Stimulated activated CD4-positive, alpha-beta T cell treated with anti-CD3 and anti-CD28 coated beads, Interleukin-2, amount 100 ng/mL, for 4 hours (primary cell): Measurements from ENCODE around the gene CCDC60.
"Not testable (repeated sequence)": the region's sequence is repeated elsewhere in the genome, so short reads cannot be mapped to it uniquely, and the experiment has no call there.

ENCODE experiments used
- DNase-seq: peaks from one replicate; pipeline ENCODE4 v3.0.0-alpha.2; 2020; ENCODE audit warnings: low read depth

Gene CCDC60

DNA sequence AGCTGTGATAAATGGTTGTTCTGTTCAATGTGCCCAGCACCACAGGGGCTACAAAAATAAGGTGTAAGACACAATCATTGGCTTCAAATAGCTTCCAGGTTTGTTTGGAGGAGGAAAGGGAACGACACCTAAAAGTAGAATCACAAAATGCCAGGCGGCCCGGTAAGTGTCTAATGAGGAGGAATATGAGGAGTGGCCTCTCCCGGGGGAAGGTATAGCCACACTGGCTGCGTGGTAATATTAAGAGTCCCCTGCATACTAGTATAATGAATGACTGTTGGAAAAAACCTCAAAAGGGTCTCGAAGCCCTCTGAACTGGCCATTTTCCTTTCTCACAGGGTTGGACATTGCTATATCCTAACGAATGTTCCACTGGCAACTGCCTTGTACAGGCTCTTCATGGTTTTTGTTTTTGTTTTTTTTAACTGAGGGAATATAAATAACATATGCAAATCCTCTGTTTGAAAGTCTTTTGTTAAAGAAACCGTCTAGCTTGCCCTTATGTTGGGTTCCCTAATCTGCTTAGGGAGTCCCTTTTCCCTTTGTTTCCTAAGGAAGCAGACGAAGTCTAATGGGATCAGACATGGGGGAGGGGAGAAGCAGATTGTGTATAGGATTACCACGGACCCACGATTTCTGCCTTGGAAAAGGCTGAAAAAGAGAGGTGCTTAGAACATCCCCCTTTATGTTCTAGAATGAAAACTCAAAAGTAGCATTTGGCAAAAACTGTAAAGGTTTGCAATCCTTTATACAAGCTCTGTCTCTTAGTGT is 4.2 kb downstream of the CCDC60 start:
- no peak for DNase-seq

DNA sequence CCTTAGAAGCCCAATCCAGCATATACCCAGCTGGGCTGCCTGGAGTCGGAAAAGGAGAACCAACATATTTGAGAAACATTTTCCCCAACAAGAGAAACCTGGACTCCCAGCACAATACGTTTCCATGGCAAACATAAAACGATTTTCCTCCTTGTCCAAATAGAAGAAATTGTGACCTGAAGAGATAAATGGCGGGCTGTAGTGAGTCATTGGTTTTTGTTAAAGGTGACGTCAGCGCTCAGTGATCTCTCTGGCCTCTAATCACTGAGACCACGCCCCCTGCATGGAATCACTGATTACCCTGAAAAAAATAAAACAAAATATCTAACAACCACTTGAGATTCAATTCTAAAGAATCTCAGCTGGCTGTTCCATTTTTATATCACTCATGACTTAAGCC is 6.0 kb downstream of the CCDC60 start:
- DNase-seq = no peak

DNA sequence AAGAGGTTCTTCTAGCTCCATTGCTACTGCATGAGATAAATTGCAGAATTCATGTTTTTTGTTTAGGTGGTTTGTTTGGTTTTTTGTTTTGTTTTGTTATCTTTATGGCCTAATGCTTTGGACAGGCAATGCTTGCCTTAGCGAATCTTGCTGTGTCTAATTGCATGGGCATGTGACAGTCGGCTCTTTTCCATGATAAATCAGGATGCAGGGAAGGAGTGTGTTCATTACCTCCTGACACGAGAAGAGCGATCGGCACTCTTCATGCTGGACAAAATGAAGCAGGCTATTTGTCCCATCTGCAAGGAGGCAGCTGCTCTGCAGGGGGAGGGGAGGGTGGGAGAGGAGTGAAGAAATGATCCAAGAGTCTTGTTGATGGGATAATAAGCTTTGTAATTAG is 6.5 kb downstream of the CCDC60 start:
- no peak for DNase-seq

DNA sequence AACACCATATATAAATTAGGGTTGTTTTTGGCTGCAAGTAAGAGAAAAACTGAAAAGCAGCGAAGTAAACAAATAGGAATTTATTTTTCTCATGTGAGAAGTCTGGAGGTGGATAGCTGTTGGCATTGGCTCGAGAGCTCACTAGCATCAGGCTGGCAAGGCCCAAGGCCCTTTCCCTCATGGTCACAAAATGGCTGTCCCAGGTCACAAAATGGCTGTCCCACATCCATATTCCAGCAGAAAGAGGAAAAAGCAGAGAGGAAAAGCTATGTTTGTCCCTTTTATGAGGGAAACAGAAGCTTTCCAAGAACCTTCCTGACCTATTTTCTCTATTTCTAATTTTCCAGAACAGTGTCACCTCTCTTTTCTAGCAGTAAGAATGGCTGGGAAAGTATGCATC is 7.5 kb downstream of the CCDC60 start:
- DNase-seq = no peak

DNA sequence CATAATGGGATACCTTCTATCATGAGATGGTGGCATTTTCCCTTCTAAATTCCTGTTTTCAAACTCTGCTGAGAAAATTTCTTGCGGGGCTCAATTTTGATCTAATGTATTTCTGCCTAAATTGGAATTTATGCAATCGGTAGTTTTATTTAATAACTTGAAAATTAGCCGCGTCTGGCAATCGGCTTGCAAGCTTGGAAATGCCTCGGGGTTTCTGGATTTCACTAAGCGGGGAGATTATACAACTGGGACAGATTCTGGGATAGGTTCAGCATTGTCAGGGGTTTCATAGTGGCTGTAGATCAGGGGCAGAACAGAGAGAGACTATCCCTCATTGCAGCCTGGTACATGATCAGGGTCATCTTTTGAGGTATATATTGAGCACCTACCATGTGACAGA is 8.6 kb downstream of the CCDC60 start:
- DNase-seq = no peak

DNA sequence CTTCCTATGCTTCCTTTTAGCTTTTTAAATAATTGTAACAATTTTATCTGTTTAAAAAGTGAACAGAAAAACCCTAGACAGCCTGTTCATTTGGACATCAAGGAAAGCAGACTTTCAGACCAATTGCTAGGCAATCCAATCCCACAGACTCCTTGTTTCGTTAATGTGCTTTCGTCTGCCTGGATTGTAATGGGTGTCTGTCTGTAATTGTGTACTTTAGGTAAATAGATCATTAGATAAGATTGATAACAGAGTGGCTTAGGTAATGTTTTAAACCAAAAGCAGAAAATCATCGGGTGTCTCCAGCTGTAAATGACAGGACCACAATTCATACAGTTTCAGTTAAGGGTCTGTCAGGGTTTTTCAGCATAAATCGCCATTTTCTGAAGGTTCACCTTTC is 19.6 kb downstream of the CCDC60 start:
- no peak for DNase-seq

DNA sequence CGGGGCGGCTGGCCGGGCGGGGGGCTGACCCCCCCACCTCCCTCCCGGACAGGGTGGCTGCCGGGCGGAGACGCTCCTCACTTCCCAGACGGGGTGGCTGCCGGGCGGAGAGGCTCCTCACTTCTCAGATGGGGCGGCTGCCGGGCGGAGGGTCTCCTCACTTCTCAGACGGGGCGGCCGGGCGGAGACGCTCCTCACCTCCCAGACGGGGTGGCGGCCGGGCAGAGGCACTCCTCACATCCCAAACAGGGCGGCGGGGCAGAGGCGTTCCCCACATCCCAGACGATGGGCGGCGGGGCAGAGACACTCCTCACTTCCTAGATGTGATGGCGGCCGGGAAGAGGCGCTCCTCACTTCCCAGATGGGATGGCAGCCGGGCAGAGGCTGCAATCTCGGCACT is 25.8 kb downstream of the CCDC60 start:
- DNase-seq = not testable (repeated sequence)

DNA sequence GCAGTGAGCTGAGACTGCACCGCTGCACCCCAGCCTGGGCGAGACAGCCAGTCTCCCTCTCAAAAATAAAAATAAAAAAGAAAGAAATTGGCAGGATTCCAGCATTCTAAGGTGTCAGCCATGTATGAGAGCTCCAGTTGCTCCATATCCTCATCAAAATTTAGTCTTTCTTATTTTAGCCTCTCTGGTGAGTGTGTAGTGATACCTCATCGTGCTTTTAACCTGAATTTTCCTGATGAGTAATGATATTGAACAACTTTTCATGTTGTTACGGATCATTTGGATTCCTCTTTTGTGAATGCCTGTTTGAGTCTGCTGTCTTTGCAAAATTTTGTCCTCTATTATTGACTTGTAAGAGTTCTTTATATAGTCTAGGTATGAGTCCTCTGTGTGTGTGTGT is 28.5 kb downstream of the CCDC60 start:
- no peak for DNase-seq

DNA sequence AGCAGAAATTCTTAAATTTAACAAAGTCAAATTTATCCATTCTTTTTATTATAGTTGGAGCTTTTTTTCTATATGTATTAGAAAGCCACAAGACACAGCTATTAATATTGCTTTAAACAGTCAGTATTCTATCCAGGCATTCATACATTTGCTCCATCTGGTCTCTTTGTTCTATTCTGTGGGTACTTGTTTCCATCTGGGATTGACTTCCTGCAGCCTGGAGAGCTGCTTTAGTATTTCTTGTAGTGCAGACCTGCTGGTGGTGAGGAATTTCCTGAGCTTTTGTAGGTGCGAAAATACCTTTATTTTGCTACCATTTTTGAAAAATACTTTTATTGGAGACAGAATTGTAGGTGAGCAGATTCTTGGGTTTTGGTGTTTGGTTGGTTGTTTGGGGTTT is 29.0 kb downstream of the CCDC60 start:
- no peak for DNase-seq

DNA sequence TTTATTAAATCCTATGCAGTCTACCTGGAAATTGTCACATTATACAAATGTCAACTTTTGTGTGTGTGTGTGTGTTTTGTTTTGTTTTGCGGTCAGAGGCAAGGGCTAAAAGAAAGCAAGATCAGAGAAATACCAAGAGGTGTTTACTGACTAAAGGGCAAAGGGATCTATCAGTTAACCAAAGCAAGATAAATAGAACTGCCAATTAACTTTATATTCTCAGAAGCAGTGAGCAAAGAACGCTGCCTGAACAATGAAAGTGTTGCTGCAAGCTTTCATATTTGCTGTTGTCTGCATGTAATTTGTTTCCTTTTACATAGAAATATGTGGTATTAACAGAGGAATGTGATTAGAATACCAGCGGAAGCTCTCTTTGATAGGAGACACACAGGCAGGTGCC is 30.9 kb downstream of the CCDC60 start:
- DNase-seq = no peak

DNA sequence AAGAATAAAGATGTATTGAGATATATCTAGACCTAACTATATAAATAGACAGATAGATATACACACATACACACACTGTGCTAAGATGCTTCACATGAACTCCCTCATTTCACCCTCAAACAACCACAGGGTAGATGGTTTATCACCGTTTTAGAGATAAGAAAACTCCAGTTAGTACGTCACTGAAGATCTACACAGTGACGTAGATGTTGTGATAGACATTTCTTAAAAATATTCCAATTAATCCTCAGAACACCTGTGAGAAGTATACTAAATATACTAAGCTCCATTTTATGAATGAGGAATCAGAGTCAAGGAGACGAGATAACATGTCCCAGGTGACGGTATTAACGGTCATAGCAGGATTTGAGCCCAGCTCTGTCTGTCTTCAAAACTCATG is 31.5 kb downstream of the CCDC60 start:
- no peak for DNase-seq

DNA sequence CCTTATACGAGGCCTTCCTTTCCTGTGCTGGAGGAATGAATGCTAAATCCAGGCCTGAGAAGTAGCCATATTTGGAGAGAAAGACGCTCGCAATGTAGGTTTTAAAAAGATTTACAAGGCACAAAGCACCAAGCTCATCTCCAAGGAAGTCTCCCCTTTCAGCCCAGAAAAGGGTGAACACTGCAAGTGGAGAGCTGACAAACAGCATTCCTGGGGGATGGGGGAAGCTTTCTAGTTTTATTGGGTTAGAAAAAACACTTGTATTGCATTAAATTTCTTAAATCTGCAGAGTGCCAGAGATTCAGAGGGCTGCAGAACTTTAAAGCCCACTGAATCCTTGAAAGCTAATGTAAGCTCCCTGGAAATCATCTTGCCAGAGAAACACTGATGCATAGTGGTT is 34.6 kb downstream of the CCDC60 start:
- no peak for DNase-seq

DNA sequence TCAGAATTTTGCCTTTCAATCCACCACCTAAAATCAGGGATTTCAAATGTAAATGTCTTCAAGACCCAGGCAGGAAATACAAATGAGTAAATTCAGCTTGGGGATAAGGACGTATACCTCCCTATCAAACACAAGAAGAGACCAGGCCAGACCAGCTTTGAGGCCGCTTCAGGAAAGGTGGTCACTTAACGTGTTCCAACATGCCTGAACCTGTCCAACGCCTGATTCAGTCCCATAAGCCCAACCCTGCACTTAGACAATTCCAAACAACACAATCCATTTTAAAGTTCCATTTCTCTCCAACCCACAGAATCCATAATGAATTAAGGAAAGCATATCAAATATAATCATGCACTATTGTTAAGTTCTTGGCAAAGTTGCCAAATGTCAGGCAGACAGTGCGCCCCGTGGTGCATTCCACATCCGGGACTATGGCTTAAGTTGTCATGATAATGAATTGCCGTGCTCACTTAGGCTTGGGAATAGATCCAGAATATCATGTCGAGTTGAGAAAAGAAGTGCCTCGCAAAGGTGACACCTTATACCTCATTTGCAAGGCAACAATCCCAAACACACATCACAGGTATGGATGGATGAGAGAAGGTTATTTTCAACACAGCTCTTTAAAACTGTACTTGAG is 35.5 kb downstream of the CCDC60 start:
- no peak for DNase-seq

DNA sequence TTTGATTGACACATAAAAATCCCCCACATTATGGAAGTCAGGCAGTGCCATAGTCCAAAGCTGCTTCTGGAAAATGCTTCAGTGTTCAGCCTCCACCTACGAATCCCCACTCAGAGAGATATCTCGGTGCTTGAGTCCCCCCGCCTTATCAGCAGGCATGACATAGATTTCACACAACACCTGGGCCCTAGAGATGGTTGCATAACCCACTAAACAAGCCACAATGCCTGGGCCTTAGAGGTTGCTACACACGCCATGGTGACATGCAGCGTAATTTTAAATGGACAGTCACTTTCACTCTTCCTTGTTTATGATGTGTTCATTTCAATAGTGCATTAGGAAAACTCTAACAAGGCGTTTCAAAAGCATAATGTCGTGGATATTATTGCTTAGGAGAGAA is 38.0 kb downstream of the CCDC60 start:
- no peak for DNase-seq

DNA sequence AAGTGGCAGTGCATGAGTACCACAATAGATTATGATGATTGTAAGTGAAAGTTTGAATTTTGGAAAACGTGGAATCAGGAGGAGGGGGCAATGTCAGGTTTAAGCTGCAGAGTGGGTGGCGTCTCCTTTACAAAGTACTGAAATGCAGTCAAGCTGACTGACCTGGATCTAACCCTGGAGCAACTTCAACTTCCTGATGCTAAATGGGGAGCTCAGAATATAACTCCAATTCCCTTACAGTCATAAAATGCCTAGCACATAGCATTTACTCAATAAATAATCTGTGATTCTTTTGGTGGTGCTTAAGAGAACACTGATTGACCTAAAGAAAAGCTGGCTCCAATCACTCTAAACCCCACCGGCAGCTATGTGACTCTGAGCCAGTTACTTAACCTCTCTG is 38.5 kb downstream of the CCDC60 start:
- DNase-seq = no peak

DNA sequence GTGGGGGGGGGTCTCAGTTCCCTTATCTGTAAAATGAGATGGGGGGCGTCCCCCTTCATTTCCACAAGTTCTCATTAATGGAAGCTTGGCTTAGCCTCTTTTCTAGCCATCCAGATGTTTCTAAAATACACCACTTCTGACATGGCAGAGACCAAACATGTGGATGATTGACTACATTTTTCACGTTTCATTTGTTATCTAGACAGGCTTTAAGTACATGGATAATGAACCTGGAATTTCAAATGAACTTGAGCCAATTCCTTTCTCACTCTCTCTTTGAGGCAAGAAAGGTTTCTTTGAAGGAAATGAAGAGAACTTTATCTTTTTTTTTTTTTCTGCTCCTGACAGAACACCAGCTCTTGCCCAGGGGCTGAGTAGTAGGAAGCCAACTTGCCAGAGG is 39.1 kb downstream of the CCDC60 start:
- no peak for DNase-seq

DNA sequence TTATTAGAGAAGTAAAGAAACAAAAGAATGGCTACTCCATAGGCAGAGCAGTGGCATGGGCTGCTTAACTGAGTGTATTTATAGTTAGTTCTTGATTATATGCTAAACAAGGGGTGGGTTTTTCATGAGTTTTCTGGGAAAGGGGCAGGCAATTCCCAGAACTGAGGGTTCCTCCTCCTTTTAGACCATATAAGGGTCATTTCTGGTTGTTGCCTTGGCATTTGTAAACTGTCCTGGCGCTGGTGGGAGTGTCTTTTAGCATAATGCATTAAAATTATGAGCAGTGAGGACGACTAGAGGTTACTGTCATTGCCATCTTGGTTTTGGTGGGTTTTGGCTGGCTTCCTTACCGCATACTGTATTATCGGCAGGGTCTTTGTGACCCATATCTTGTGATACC is 40.1 kb downstream of the CCDC60 start:
- no peak for DNase-seq

DNA sequence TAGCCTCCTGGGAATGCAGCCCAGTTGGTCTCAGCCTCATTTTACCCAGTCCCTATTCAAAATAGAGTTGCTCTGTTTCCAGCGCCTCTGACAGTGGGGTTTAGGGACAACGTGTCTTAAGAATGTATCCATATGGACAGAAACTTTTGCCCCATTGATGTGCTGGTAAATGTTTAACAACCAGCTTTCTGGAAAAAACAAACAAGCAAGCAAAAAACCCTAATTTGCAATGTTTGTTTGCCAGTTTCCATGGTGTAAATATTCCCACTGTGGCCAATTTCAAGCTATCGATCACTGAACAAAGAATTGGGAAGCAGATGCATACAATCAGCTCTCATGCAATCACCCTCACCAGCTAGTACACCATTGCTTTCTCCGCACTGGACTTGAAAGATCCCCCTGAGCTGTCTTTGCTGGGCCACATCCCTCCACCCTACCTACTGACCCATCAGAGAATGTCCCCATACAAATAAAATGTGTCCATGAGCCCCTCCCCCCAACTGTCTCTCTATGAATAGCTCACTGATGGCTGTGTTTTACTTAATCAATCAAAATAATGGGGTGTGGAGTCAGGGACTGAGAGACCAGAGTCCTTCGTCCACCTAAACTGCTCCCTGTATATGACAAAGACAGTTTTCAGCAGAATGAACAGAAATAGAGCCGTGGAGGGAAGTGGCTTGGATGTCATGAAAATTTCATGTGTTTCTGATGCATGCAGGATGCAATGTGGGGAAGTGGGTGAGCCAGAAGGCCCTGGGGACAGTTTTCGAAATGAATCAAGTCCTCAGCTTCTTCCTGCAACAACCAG is 40.8 kb downstream of the CCDC60 start:
- DNase-seq = no peak

DNA sequence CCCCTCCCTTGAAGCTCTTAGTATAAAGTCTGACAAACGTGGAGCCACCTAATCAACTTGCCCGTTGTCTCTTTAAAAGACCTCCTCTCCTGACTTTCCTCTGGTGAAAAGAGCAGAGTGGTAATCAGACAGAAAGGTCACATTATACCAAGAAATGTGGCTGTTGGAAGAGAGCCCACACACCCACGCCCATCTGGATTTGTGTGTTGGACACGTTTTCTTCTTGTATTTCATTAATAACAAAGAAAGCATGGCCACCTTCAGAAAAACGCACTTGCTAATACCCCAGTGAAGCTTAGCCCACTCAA is 41.3 kb downstream of the CCDC60 start:
- DNase-seq = no peak

DNA sequence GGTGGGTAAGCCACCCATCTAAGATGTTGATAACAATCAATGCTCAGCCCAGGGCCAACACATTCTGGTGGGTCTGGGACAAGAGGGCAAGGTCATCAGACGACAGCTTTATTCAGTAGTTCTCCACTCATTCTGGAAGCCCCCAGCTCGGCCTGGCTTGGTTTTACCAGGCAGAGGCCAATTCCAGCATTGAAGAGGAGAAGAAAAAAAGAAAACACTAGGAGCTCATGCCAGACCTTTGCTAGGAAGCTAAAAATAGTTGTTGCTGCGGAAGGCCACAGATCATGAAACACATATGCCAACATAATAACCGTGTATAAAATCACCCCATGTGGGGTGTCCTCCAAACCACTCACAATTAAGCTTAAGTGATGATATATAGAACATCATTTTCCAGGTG is 44.4 kb downstream of the CCDC60 start:
- DNase-seq = no peak

DNA sequence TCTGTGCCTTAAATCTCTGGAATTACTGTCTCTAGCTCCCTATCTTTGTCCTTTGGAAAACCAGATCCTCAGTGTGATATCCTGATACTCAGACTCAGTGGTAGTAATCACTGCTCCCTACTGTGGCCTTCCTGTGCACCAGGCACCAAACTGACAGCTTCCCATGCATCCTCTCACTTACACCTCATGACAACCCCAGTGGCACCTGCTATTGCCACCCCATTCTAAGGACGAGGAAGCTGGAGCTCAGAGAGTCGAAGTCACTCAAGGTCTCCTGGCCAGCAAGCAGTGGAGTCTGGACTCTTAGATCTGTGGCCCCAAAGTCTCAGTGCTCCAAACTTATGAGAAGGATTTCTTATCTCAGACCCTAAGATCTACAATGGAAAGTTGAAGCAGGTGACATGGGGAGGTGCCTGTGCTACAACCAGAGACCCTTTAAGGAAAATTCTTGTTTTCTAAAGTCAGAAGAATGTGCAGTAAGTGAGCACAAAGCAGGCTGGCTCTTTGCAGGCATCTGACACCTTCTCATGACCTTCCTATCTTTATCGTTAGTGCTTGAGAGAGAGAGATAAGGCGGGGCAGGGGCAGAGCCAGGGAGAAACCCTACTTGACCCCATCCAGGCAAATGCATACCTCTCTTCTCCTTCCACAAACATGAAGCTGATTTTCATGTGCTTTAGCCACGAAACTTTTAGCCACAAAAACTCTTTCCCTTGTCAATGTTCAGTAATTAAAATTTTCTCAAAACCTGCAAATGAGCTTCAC is 47.1 kb downstream of the CCDC60 start:
- DNase-seq = no peak

DNA sequence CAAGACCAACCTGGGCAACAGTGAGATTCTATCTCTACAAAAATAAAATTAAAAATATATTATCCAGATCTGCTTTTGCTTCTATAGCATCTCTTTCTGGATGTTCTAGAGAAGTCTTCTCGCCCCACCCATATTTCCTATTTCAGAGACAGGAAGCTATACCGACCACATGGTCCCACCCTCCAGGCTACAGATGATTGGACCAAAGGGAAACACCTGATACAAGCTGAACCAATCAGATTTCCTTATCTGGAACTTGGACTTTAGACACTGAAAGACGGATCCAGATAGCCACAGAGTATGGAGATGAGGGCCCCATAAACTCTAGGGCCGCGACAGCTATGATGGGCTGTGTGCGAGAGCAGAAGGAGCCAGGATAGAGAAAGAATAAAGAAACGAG is 48.7 kb downstream of the CCDC60 start:
- DNase-seq = no peak

DNA sequence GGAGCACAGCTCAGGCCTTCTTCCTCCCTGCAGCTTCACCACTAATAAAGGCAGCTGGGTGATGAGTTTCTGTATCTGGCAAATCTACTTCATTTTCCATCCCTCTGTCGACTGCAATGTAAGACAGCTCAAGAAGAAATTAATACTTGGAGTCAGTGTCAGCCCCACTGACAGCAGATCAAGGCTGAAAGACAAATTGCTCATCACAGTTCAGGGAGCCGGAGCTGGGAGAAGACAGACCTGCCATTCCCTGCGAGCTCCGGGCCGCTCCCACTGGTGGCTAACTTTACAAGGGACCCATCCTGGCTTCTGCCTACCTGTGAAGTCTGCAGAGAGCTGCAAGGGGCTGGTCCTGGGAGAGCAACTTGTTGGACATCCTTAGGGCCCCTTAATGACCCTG is 49.8 kb downstream of the CCDC60 start:
- DNase-seq = no peak
